ENCODE measurements around the gene NPR2.

The NPR2 gene

DNA sequence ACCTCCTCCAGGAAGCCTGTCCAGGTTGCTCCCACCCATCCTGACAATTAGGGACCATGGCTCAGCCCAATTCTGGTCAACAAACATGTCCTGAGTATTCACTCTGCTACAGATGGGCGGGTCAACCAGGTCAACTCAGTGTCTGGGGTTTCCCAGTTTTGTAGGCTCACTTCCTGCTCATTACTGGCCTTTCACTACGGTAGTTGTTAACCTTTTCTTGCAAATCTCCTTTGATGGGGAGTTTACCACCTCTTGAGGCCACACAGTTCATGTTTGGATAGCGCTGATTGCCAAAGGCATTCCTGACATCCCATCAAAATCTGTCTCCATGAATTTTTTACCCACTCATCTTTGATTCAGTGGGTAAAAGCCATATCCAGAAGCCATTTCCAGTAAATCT lies 51.4 kb downstream of the NPR2 start:
- DNase-seq = no peak
- H3K9me3 ChIP-seq = no peaks in the 10 kb centered on the region
- no peak overlapping the region for H3K4me3 ChIP-seq
- intact Hi-C loops (cut with DNase I; ENCODE audit: low total_unique reads) = no loop called here
- H3K36me3 ChIP-seq = peaks cover 10 to 29% (median 19%) of the 10 kb centered on the region in 3 donors
- no peaks in the 10 kb centered on the region for H3K27me3 ChIP-seq
- no peak for TF ChIP-seq CTCF (IDR thresholded peaks at IDR 0.05)
- H3K4me1 ChIP-seq = peaks cover 0 to 32% (median 19%) of the 10 kb centered on the region in 4 donors
- no peak overlapping the region for H3K27ac ChIP-seq

DNA sequence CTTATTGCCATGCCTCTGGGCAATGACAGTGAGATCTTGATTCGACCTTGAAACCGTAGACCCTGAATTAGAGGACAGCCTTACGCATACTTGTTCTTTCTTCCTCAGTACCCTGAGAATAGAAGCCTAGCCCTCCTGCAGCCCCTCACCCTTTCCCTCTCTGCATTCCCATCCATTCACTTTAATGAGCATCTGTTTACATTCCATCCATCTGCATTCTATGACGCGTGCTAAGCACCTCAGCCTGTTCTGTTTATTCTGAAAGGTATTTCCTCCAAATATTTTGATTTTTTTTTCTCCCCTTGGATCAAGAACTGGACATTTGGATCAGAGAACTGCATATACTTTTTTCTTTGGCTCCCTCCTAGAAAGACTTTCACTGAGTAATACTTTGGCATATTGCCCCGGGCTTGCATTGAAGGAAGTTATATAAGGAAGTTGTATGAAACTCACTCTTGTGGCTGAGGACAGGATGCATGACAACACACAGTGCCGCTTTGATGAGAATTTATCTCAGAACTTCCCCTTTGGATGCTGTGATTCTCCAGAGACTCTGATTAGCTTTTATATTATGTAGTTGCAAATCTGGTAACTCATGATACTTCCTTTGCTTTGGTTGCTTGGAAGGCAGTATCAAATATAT lies 53.4 kb downstream of the NPR2 start:
- Histone ChIP-seq H3K4me1 (peaks cover 0 to 42% (median 24%) of the 10 kb centered on the region in 4 donors), H3K4me3 (no peak overlapping the region), H3K27me3 (no peaks in the 10 kb centered on the region), H3K27ac (peak overlapping the region; percentile 6 to 24), H3K9me3 (no peaks in the 10 kb centered on the region), H3K36me3 (peaks cover 10 to 47% (median 19%) of the 10 kb centered on the region in 3 donors)
- TF ChIP-seq CTCF (IDR thresholded peaks at IDR 0.05) = no peak
- peak in 1 of 2 donors; percentile 65 for DNase-seq
- intact Hi-C loops (cut with DNase I; ENCODE audit: low total_unique reads) = no loop called here

DNA sequence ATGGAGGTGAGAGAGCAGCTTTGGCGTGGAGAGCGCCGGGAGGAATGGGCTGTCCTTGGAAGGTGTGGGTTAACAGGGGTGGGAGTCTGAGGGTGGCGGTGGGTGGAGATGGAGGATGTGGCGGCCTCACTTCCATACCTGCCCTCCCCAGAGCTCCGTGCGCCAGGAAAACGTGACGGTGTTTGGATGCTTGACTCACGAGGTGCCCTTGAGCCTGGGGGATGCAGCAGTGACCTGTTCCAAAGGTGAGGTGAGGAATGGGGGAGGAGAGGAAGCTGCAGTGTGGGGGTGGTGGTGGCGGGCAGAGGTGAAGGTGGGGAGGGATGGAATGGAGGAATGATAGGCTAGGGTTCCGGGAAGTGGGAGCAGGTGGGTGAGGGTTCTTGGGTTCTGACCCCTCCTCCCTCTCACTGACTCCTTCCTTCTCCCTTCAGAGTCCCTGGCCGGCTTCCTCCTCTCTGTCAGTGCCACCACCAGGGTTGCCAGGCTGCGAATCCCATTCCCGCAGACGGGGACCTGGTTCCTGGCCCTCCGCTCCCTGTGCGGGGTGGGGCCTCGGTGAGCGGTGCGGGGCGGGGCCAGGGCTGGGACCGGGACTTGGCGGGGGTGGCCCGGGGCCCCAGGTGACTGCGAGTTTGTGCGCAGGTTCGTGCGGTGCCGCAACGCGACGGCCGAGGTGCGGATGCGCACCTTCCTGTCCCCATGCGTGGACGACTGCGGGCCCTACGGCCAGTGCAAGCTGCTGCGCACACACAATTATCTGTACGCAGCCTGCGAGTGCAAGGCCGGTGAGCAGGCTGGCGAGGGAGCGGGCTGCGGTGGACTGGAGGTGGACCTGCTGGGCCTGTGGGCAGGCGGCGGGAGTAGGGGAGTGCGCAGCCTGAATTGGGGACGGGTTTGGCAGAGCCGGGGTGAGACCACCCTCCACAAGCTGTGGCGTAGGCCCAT lies 54.7 kb downstream of the NPR2 start:
- DNase-seq = peak in 1 of 2 donors; percentile 10
- TF ChIP-seq CTCF (IDR thresholded peaks at IDR 0.05) = no peak
- H3K27ac ChIP-seq = no peak overlapping the region
- no peaks in the 10 kb centered on the region for H3K9me3 ChIP-seq
- peaks cover 0 to 42% (median 24%) of the 10 kb centered on the region in 4 donors for H3K4me1 ChIP-seq
- no peaks in the 10 kb centered on the region for H3K27me3 ChIP-seq
- H3K36me3 ChIP-seq = peaks cover 10 to 44% (median 19%) of the 10 kb centered on the region in 3 donors
- H3K4me3 ChIP-seq = no peak overlapping the region
- intact Hi-C loops (cut with DNase I; ENCODE audit: low total_unique reads) = no loop called here

DNA sequence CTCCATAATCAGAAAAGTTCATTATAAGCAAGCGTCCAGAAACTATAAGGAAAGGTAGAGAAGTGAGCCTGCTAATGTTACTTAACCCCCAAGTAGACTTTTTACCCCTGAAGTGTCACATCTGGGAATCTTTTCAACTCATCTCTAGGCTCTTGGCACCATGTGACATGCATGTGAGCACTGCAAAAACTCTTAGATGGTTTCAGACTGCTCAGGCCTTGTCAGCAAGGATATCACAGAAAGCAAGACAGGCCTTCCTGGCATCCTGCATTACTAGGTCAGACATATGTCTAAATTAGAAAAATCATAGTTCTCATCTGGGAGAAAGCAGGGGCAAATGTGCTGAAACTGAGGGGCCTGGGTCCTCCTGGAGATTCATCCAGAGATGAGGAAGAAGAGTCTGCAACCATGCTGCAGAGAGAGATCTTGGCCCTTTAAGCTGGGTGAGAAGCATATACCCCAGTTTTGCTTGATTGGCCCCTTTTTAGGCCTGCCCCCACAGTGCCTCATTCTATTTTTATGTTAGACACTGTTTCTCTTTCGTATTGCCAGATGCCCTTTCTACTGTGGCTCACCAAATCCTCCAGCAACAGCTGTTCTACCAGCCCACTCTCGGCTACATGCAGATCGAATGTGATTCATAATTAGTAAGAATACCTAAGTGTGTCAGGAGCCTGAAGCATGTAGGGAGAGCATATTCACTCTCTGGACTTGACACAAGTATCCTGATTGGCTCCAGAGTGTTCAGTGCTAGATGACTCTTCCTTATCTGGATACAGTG lies 56.6 kb downstream of the NPR2 start:
- intact Hi-C loops (cut with DNase I; ENCODE audit: low total_unique reads) = no loop called here
- H3K27ac ChIP-seq = peak overlapping the region; percentile 42 to 44
- no peaks in the 10 kb centered on the region for H3K27me3 ChIP-seq
- H3K4me3 ChIP-seq = no peak overlapping the region
- H3K36me3 ChIP-seq = peaks cover 13 to 49% (median 14%) of the 10 kb centered on the region in 3 donors
- peaks cover 0 to 42% (median 24%) of the 10 kb centered on the region in 4 donors for H3K4me1 ChIP-seq
- no peaks in the 10 kb centered on the region for H3K9me3 ChIP-seq
- DNase-seq = peak; percentile 5 to 53
- TF ChIP-seq CTCF (IDR thresholded peaks at IDR 0.05) = no peak

DNA sequence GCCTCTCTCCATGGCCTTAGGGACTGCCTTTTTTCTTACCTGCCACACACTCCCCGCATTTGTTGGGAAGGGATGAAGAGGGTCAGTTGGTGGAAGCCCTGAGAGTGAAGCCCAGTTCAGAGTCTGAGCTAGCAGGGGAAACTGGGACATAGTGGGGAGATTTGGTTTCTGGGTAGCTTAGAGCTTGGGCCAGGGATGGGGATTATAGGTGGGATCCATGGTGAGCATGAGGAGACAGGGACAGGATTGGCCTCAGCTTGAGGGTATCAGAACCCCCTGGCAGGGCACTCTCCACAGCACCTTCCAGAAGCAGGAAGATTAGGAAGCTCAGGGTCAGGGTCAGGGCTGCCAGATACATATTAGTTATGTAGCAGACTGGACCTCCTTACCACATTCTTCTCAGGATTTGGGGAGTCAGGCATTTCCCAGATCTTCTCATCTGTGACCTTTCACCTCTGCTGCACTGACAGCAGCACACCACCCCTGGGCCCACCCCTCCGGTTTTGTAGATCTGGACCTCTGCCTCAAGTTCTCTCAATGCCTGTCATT lies 61.0 kb downstream of the NPR2 start:
- no peaks in the 10 kb centered on the region for H3K9me3 ChIP-seq
- no peak overlapping the region for H3K27ac ChIP-seq
- intact Hi-C loops (cut with DNase I; ENCODE audit: low total_unique reads) = no loop called here
- H3K36me3 ChIP-seq = peaks cover 7 to 57% (median 18%) of the 10 kb centered on the region in 3 donors
- peaks cover 0 to 14% (median 7%) of the 10 kb centered on the region in 4 donors for H3K4me1 ChIP-seq
- no peak overlapping the region for H3K4me3 ChIP-seq
- H3K27me3 ChIP-seq = no peaks in the 10 kb centered on the region
- no peak for TF ChIP-seq CTCF (IDR thresholded peaks at IDR 0.05)
- DNase-seq = no peak
